Mesenchymal stem cell (in vitro differentiated cells and primary cell): ENCODE data around the gene YIPF5.

Experiments used
- DNase-seq: peaks from one replicate; pipeline ENCODE4 v3.0.0-alpha.2; 2013
- H2AFZ ChIP-seq: one replicate; pipeline ENCODE4 v1.6.1; 2013; ENCODE audit warnings: low read depth, mild to moderate bottlenecking, control low read depth, inconsistent platforms, low read length, moderate library complexity
- H2AK5ac ChIP-seq: 2 replicates; pipeline ENCODE4 v1.6.1; 2013; ENCODE audit warnings: low read length, moderate library complexity, mild to moderate bottlenecking, inconsistent platforms; ENCODE audit not compliant: severe bottlenecking
- H2BK120ac ChIP-seq: one replicate; pipeline ENCODE4 v1.6.1; 2013; ENCODE audit warnings: low read depth, mild to moderate bottlenecking, inconsistent platforms, low read length, moderate library complexity
- H2BK12ac ChIP-seq, 2 experiments: one replicate each; pipeline ENCODE4 v1.6.1; 2013; ENCODE audit warnings: inconsistent platforms in 2 of 2, low read length in 2 of 2, mild to moderate bottlenecking in 2 of 2, moderate library complexity in 2 of 2, control low read depth in 1 of 2
- H2BK15ac ChIP-seq: one replicate; pipeline ENCODE4 v1.6.1; 2013; ENCODE audit warnings: mild to moderate bottlenecking, low read depth, inconsistent platforms; ENCODE audit not compliant: poor library complexity, severe bottlenecking
- H2BK5ac ChIP-seq: 2 replicates; pipeline ENCODE4 v1.6.1; 2013; ENCODE audit warnings: low read depth, mild to moderate bottlenecking, low read length, control low read depth, inconsistent platforms; ENCODE audit not compliant: poor library complexity, severe bottlenecking
- H3K14ac ChIP-seq, 2 experiments: one replicate each; pipeline ENCODE4 v1.6.1; 2013; ENCODE audit warnings: inconsistent platforms in 2 of 2, low read length in 2 of 2, control low read depth in 1 of 2, mild to moderate bottlenecking in 1 of 2, moderate library complexity in 1 of 2
- H3K18ac ChIP-seq, 2 experiments: one replicate each; pipeline ENCODE4 v1.6.1; 2013; ENCODE audit warnings: inconsistent platforms in 2 of 2, low read length in 2 of 2, control low read depth in 1 of 2, low read depth in 1 of 2, mild to moderate bottlenecking in 1 of 2
- H3K23ac ChIP-seq, 2 experiments: one replicate each; pipeline ENCODE4 v1.6.1; 2013; ENCODE audit warnings: inconsistent platforms in 2 of 2, low read length in 2 of 2, mild to moderate bottlenecking in 2 of 2, moderate library complexity in 2 of 2, control low read depth in 1 of 2
- H3K27ac ChIP-seq: 2 replicates; pipeline ENCODE4 v1.5.1; 2013; ENCODE audit warnings: mild to moderate bottlenecking, moderate library complexity, low read length, control low read depth, inconsistent platforms; ENCODE audit not compliant: poor library complexity, severe bottlenecking
- H3K27me3 ChIP-seq, 2 experiments: 2 replicates each; pipeline versions ENCODE4 v1.6.1 to v1.7.0; 2013; ENCODE audit warnings: low read length in 2 of 2, mild to moderate bottlenecking in 2 of 2, moderate library complexity in 2 of 2, control low read depth in 1 of 2, inconsistent platforms in 1 of 2; ENCODE audit not compliant: control insufficient read depth in 1 of 2, insufficient read depth in 1 of 2
- H3K36me3 ChIP-seq, 2 experiments: 2 replicates each; pipeline versions ENCODE4 v1.6.1 to v1.7.0; 2013; ENCODE audit warnings: low read length in 2 of 2, control low read depth in 1 of 2, inconsistent platforms in 1 of 2, low read depth in 1 of 2, mild to moderate bottlenecking in 1 of 2; ENCODE audit not compliant: insufficient read depth in 2 of 2, control insufficient read depth in 1 of 2
- H3K4ac ChIP-seq, 2 experiments: one replicate each; pipeline ENCODE4 v1.6.1; 2013; ENCODE audit warnings: inconsistent platforms in 2 of 2, low read length in 2 of 2, mild to moderate bottlenecking in 2 of 2, moderate library complexity in 2 of 2, control low read depth in 1 of 2, low read depth in 1 of 2
- H3K4me1 ChIP-seq: 2 replicates; pipeline ENCODE4 v1.6.1; 2013; ENCODE audit warnings: low read depth, low read length, control low read depth; ENCODE audit not compliant: control insufficient read depth, insufficient read depth
- H3K4me2 ChIP-seq: 2 replicates; pipeline ENCODE4 v1.6.1; 2013; ENCODE audit warnings: low read length, mild to moderate bottlenecking, inconsistent platforms; ENCODE audit not compliant: poor library complexity, severe bottlenecking
- H3K4me3 ChIP-seq, 2 experiments: 2 replicates each; pipeline versions ENCODE4 v1.5.1 to v1.7.0; 2013; ENCODE audit warnings: low read length in 2 of 2, mild to moderate bottlenecking in 2 of 2, control low read depth in 1 of 2, low read depth in 1 of 2; ENCODE audit not compliant: insufficient read depth in 1 of 2
- H3K79me1 ChIP-seq: replicated peaks from 2 replicates; pipeline ENCODE4 v1.6.1; 2013; ENCODE audit warnings: mild to moderate bottlenecking, control low read depth, low read length, inconsistent platforms; ENCODE audit not compliant: poor library complexity, severe bottlenecking
- H3K9ac ChIP-seq: 2 replicates; pipeline ENCODE4 v1.7.0; 2013; ENCODE audit warnings: mild to moderate bottlenecking, low read length, moderate library complexity
- H3K9me3 ChIP-seq: 2 replicates; pipeline ENCODE4 v1.7.0; 2013; ENCODE audit warnings: mild to moderate bottlenecking, low read length; ENCODE audit not compliant: control insufficient read depth
- H4K8ac ChIP-seq: one replicate; pipeline ENCODE4 v1.6.1; 2013; ENCODE audit warnings: inconsistent platforms, mild to moderate bottlenecking, low read length, moderate library complexity
- H4K91ac ChIP-seq: one replicate; pipeline ENCODE4 v1.6.1; 2013; ENCODE audit warnings: mild to moderate bottlenecking, low read length, inconsistent platforms
- WGBS: methylation state at CpG from one replicate; pipeline ENCODE4 v1.1.7; 2013; ENCODE audit warnings: mixed read lengths; 5-methylcytosine and 5-hydroxymethylcytosine counted together

YIPF5 gene

DNA sequence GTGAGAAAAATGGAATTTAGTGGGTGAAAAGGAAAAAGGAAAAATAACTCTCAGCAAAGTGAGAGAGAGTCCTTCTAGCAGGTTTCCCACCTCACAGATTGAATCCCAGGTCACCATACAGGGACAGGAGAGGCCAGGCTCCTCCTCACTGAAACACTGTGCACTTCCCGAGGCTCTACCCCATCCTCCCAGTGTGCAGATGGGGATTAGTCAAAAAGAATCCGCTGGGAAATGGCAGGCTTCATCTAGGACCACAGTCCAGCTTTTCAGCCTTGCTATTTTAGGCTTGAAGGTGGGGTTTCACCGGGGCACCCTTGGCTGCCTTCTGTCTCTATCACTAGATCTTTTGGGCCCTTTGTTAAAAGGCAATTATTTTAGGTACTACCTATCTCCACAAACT is 47.8 kb downstream of the YIPF5 start:
- H3K79me1 ChIP-seq, result no peaks in the 10 kb centered on the region
- H3K9ac ChIP-seq, result peak overlapping the region; percentile 4
- no peak for DNase-seq
- no peak overlapping the region for H2BK12ac ChIP-seq
- no peak overlapping the region for H3K18ac ChIP-seq
- H3K36me3 ChIP-seq, result no peaks in the 10 kb centered on the region
- no peak overlapping the region for H2AK5ac ChIP-seq
- H3K4me2 ChIP-seq, result no peak overlapping the region
- H3K4ac ChIP-seq, result no peak overlapping the region
- H3K4me1 ChIP-seq, result peaks cover 2% of the 10 kb centered on the region
- no peak overlapping the region for H2BK5ac ChIP-seq
- H4K91ac ChIP-seq, result no peak overlapping the region
- H2BK15ac ChIP-seq, result no peak overlapping the region
- H3K23ac ChIP-seq, result no peak overlapping the region
- no peak overlapping the region for H2BK120ac ChIP-seq
- H3K27ac ChIP-seq, result no peak overlapping the region
- peaks cover 6% of the 10 kb centered on the region for H3K9me3 ChIP-seq
- no peak overlapping the region for H3K4me3 ChIP-seq
- 90% methylated on average over 3 of the region's 3 CpGs for WGBS
- no peak overlapping the region for H2AFZ ChIP-seq
- no peaks in the 10 kb centered on the region for H3K27me3 ChIP-seq
- H3K14ac ChIP-seq, result no peak overlapping the region
- H4K8ac ChIP-seq, result no peak overlapping the region

DNA sequence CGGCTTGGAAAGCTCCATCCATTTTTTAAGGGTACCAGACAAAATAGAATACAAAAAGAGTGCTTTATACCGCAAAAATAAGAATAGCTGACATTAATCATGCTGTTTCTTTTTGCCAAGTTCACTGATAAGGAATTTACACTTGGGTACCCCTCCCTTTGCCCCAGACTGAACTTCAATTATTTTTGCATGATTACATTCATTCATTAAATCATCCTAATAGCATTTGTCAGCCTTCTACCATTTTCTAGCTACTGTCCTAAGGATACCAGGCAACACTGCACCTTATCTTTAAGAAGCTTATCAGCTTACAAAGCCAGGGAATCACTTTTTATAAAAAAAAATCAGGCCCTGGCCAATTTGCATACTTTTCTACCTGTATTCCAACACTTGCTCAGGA is 48.4 kb downstream of the YIPF5 start:
- H4K91ac ChIP-seq, result no peak overlapping the region
- peaks cover 2% of the 10 kb centered on the region for H3K4me1 ChIP-seq

DNA sequence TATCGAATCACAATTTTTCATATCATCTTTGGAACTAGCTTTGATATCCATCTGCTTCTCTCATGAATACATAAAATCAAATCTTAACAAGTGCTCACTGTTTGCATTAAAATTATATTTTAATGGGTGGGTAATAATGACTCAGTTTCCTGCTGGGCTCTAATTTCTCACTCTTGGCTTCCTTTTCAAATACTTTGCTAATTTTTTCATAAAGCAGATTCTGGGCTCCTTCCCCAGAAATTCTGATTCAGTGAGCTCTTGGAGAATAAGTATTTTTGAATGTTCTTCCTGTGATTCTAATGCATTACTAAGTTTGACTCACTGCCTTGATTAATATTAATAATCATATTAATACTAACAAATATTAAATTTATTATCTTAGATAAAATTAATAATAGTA is 48.9 kb downstream of the YIPF5 start:
- Histone ChIP-seq H3K4ac (no peak overlapping the region), H3K14ac (no peak overlapping the region), H3K4me1 (peaks cover 2% of the 10 kb centered on the region), H3K9ac (no peak overlapping the region), H3K18ac (no peak overlapping the region), H3K4me3 (peak overlapping the region in 1 of 2 experiments; percentile 19), H2AFZ (no peak overlapping the region), H2BK5ac (no peak overlapping the region), H2BK12ac (no peak overlapping the region), H3K27ac (no peak overlapping the region), H2BK120ac (no peak overlapping the region), H4K8ac (no peak overlapping the region), H3K27me3 (no peaks in the 10 kb centered on the region), H2AK5ac (no peak overlapping the region), H4K91ac (no peak overlapping the region), H3K79me1 (no peaks in the 10 kb centered on the region), H3K23ac (no peak overlapping the region), H3K9me3 (peaks cover 6% of the 10 kb centered on the region), H3K4me2 (no peak overlapping the region), H2BK15ac (no peak overlapping the region), H3K36me3 (no peaks in the 10 kb centered on the region)
- DNase-seq, result no peak
- 100% methylated on average over 1 of the region's 1 CpG for WGBS

More for the DNA sequence above, 48.4 kb downstream of the YIPF5 start:
- Histone ChIP-seq H4K8ac (no peak overlapping the region), H3K4me2 (no peak overlapping the region), H2BK5ac (no peak overlapping the region), H3K27me3 (no peaks in the 10 kb centered on the region), H3K27ac (no peak overlapping the region), H3K36me3 (no peaks in the 10 kb centered on the region), H2AK5ac (no peak overlapping the region), H3K9ac (no peak overlapping the region), H2BK15ac (no peak overlapping the region), H3K14ac (no peak overlapping the region), H2BK120ac (no peak overlapping the region), H3K9me3 (peaks cover 6% of the 10 kb centered on the region), H2AFZ (no peak overlapping the region), H3K79me1 (no peaks in the 10 kb centered on the region), H2BK12ac (no peak overlapping the region), H3K23ac (no peak overlapping the region), H3K4me3 (peak overlapping the region in 1 of 2 experiments; percentile 15), H3K18ac (no peak overlapping the region), H3K4ac (no peak overlapping the region)
- DNase-seq, result no peak
- 99% methylated on average over 2 of the region's 2 CpGs for WGBS

DNA sequence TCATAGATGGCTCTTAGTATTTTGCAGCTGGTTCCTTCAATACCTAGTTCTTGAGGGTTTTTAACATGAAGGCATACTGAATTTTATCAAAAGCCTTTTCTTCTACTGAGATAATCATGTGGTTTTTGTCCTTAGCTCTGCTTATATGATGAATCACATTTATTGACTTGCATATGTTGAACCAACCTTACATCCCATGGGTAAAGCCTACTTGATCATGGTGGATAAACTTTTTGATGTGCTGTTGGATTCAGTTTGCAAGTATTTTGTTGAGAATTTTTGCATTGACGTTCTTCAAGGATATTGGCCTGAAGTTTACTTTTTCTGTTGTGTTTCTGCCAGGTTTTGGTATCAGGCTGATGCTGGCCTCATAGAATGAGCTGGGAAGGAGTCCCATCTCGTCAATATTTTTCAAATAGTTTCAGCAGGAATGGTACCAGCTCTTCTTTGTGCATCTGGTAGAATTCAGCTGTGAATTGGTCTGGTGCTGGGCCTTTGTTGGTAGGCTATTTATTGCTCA is 49.7 kb downstream of the YIPF5 start:
- Histone ChIP-seq H3K4me3 (peak overlapping the region in 1 of 2 experiments; percentile 19), H3K4ac (no peak overlapping the region), H2BK12ac (no peak overlapping the region), H2BK15ac (no peak overlapping the region), H3K4me2 (no peak overlapping the region), H3K14ac (no peak overlapping the region), H3K9me3 (peaks cover 6% of the 10 kb centered on the region), H3K18ac (no peak overlapping the region), H4K8ac (no peak overlapping the region), H4K91ac (no peak overlapping the region), H2AK5ac (no peak overlapping the region), H3K79me1 (no peaks in the 10 kb centered on the region), H3K27ac (no peak overlapping the region), H3K4me1 (no peaks in the 10 kb centered on the region), H2BK120ac (no peak overlapping the region), H3K23ac (no peak overlapping the region), H3K9ac (no peak overlapping the region), H2BK5ac (no peak overlapping the region), H3K27me3 (no peaks in the 10 kb centered on the region), H3K36me3 (no peaks in the 10 kb centered on the region), H2AFZ (no peak overlapping the region)
- no peak for DNase-seq
- 66% methylated on average over 2 of the region's 2 CpGs for WGBS
